GM23338 (cell line): Measurements from ENCODE around the gene GRID1. TPM values are rescaled to one million over a fixed set of nuclear protein-coding genes. Genes with fewer than 3 reads are reported as not detected.

Experiments
- ATAC-seq: fragments of 200-7000 bp; cut with Tn5 transposase; 3 replicates; pipeline ENCODE4 v1.9.1; 2020
- DNase-seq: peaks from one replicate; pipeline ENCODE4 v3.0.0-alpha.2; 2015; ENCODE audit warnings: low spot score
- H2AFZ ChIP-seq: fragments of 200-600 bp; sonication (generic); 2 replicates; pipeline ENCODE4 v1.8.0; 2016; ENCODE audit warnings: antibody characterized with exemption, mild to moderate bottlenecking, moderate library complexity
- H3F3A ChIP-seq: fragments of 200-600 bp; sonication (generic); replicated peaks from 2 replicates; pipeline ENCODE4 v1.8.0; 2017; ENCODE audit warnings: antibody characterized with exemption, mixed run types, low read depth
- H3K27ac ChIP-seq: fragments of 200-600 bp; sonication (generic); 2 replicates; pipeline ENCODE4 v1.6.1; 2016; ENCODE audit warnings: low read depth
- H3K27me3 ChIP-seq: fragments of 200-600 bp; sonication (generic); 2 replicates; pipeline ENCODE4 v1.8.0; 2016; ENCODE audit warnings: mild to moderate bottlenecking, mixed run types, moderate library complexity; ENCODE audit not compliant: insufficient read depth
- H3K36me3 ChIP-seq: fragments of 200-600 bp; sonication (generic); 2 replicates; pipeline ENCODE4 v1.8.0; 2016; ENCODE audit warnings: mild to moderate bottlenecking; ENCODE audit not compliant: insufficient read depth
- H3K4me1 ChIP-seq: fragments of 200-600 bp; sonication (generic); 2 replicates; pipeline ENCODE4 v1.8.0; 2016; ENCODE audit warnings: mild to moderate bottlenecking, moderate library complexity; ENCODE audit not compliant: insufficient read depth
- H3K4me2 ChIP-seq: fragments of 200-600 bp; sonication (generic); 2 replicates; pipeline ENCODE4 v1.7.1; 2017; ENCODE audit warnings: mixed run types
- H3K4me3 ChIP-seq: fragments of 200-600 bp; sonication (generic); 2 replicates; pipeline ENCODE4 v1.6.1; 2016; ENCODE audit warnings: mixed run types
- H3K79me2 ChIP-seq: fragments of 200-600 bp; sonication (generic); replicated peaks from 2 replicates; pipeline ENCODE4 v1.8.0; 2017; ENCODE audit warnings: mild to moderate bottlenecking; ENCODE audit not compliant: insufficient read depth
- H3K9me2 ChIP-seq: fragments of 200-600 bp; sonication (generic); 2 replicates; pipeline ENCODE4 v1.8.0; 2017; ENCODE audit not compliant: insufficient read depth
- H4K20me1 ChIP-seq: fragments of 200-600 bp; sonication (generic); replicated peaks from 2 replicates; pipeline ENCODE4 v1.8.0; 2017; ENCODE audit warnings: mild to moderate bottlenecking; ENCODE audit not compliant: insufficient read depth
- H3K27ac Mint-ChIP-seq: 2 replicates; pipeline ENCODE4 v1.8.0; 2020; ENCODE audit warnings: inconsistent platforms, mild to moderate bottlenecking, moderate library complexity, mixed read lengths
- H3K27me3 Mint-ChIP-seq: 3 replicates; pipeline ENCODE4 v1.8.0; 2022; ENCODE audit warnings: low read depth, mild to moderate bottlenecking, moderate library complexity, mixed read lengths, inconsistent platforms; ENCODE audit not compliant: insufficient read depth, poor library complexity
- H3K36me3 Mint-ChIP-seq: 3 replicates; pipeline ENCODE4 v1.8.0; 2021; ENCODE audit warnings: low read depth, mild to moderate bottlenecking, inconsistent platforms, moderate library complexity, mixed read lengths
- H3K4me1 Mint-ChIP-seq: 3 replicates; pipeline ENCODE4 v1.8.0; 2020; ENCODE audit warnings: mild to moderate bottlenecking, inconsistent platforms, mixed read lengths
- H3K4me3 Mint-ChIP-seq: 3 replicates; pipeline ENCODE4 v1.8.0; 2021; ENCODE audit warnings: moderate library complexity, mild to moderate bottlenecking, inconsistent platforms, mixed read lengths
- H3K9me3 Mint-ChIP-seq: 3 replicates; pipeline ENCODE4 v1.8.0; 2020; ENCODE audit warnings: moderate library complexity, mild to moderate bottlenecking, inconsistent platforms, mixed read lengths
- CREB1 ChIP-seq: fragments of 250-450 bp; sonication (Bioruptor Pico); IDR thresholded peaks from 2 replicates; pipeline ENCODE4 v1.5.0; 2020; ENCODE audit warnings: low read depth, mild to moderate bottlenecking, moderate library complexity
- ETS1 ChIP-seq: IDR thresholded peaks from 2 replicates; pipeline ENCODE4 v1.6.1; 2016; ENCODE audit warnings: antibody characterized with exemption
- EZH2 ChIP-seq: fragments of 200-600 bp; sonication (generic); IDR thresholded peaks from one replicate; pipeline ENCODE4 v1.8.0; 2017; ENCODE audit warnings: antibody characterized with exemption, mild to moderate bottlenecking, low read depth; ENCODE audit not compliant: unreplicated experiment
- EZH2phosphoT487 ChIP-seq: fragments of 200-600 bp; sonication (generic); IDR thresholded peaks from one replicate; pipeline ENCODE4 v1.8.1; 2018; ENCODE audit warnings: antibody characterized with exemption; ENCODE audit not compliant: unreplicated experiment
- JUNB ChIP-seq: IDR thresholded peaks from one replicate; pipeline ENCODE4 v1.6.1; 2016; ENCODE audit warnings: antibody characterized with exemption; ENCODE audit not compliant: unreplicated experiment
- NANOG ChIP-seq: IDR thresholded peaks from 2 replicates; pipeline ENCODE4 v1.6.1; 2016; ENCODE audit warnings: antibody characterized with exemption, borderline replicate concordance
- POLR2AphosphoS5 ChIP-seq: IDR thresholded peaks from 2 replicates; pipeline ENCODE4 v1.6.1; 2016; ENCODE audit warnings: antibody characterized with exemption, low read depth
- REST ChIP-seq: IDR thresholded peaks from one replicate; pipeline ENCODE4 v1.6.1; 2018; ENCODE audit warnings: antibody characterized with exemption; ENCODE audit not compliant: unreplicated experiment
- STAT1 ChIP-seq: IDR thresholded peaks from one replicate; pipeline ENCODE4 v1.6.1; 2016; ENCODE audit warnings: antibody characterized with exemption; ENCODE audit not compliant: unreplicated experiment
- ZNF114 ChIP-seq: fragments of 250-450 bp; sonication (Bioruptor Pico); IDR thresholded peaks from 2 replicates; pipeline ENCODE4 v1.5.0; 2020; ENCODE audit warnings: mild to moderate bottlenecking, moderate library complexity
- ZNF331 ChIP-seq: fragments of 250-450 bp; sonication (Bioruptor Pico); IDR thresholded peaks from 2 replicates; pipeline ENCODE4 v1.5.0; 2020; ENCODE audit warnings: low read depth, mild to moderate bottlenecking, moderate library complexity
- polyA plus RNA-seq: library from polyadenylated mRNA; unstranded; fragments of >200 nt; fragmentation: Nextera tagmentation; extraction: Ambion mirVana; gene quantifications from 2 replicates; pipeline ENCODE4 v1.2.1, GENCODE V29; 2016
- total RNA-seq: library from RNA; depleted of rRNA; stranded (reverse); fragments of >200 nt; shearing (Covaris generic); gene quantifications from 2 replicates; pipeline ENCODE4 v1.2.3, GENCODE V29; 2014

GRID1 gene
- total and polyA plus RNA-seq, 2 experiments from 2014 or later, result 0.14 to 0.15 TPM

GRCh38 chr10:86313621-86314041, 53.0 kb downstream of the GRID1 start:
- no peak overlapping the region for H3K4me3 ChIP-seq
- no peaks in the 10 kb centered on the region for H3K9me2 ChIP-seq
- H3K4me3 Mint-ChIP-seq, result no peak overlapping the region
- H2AFZ ChIP-seq, result no peak overlapping the region; the same call in 1 of the 2 replicates
- no peak for DNase-seq
- H3K36me3 ChIP-seq, result no peaks in the 10 kb centered on the region
- H3K36me3 Mint-ChIP-seq, result no peaks in the 10 kb centered on the region
- no peaks in the 10 kb centered on the region for H3K27me3 ChIP-seq
- H3K79me2 ChIP-seq, result no peaks in the 10 kb centered on the region
- H3K9me3 Mint-ChIP-seq, result no peaks in the 10 kb centered on the region
- peaks cover 11% of the 10 kb centered on the region for H3K4me1 Mint-ChIP-seq
- H3F3A ChIP-seq, result no peaks in the 10 kb centered on the region
- no peak overlapping the region for H3K27ac Mint-ChIP-seq
- no peak overlapping the region for H3K27ac ChIP-seq
- no peaks in the 10 kb centered on the region for H4K20me1 ChIP-seq
- TF ChIP-seq ETS1 (no peak), ZNF114 (CRISPR knock-in tag) (no peak), NANOG (no peak), JUNB (no peak), POLR2AphosphoS5 (no peak), CREB1 (no peak), EZH2phosphoT487 (no peak), ZNF331 (CRISPR knock-in tag) (no peak), REST (no peak), EZH2 (no peak), STAT1 (no peak)
- H3K27me3 Mint-ChIP-seq, result peaks cover 4% of the 10 kb centered on the region
- H3K4me1 ChIP-seq, result no peaks in the 10 kb centered on the region
- peak; percentile 33; the same call in 2 of the 3 replicates for ATAC-seq
- no peak overlapping the region for H3K4me2 ChIP-seq

GRCh38 chr10:86312701-86313270, 53.8 kb downstream of the GRID1 start:
- peak overlapping the region; percentile 74 for H2AFZ ChIP-seq
- H3K27ac ChIP-seq, result no peak overlapping the region
- peak; percentile 27 for DNase-seq
- no peak overlapping the region for H3K4me3 ChIP-seq
- H3K4me1 ChIP-seq, result no peaks in the 10 kb centered on the region
- no peak overlapping the region for H3K4me2 ChIP-seq
- no peaks in the 10 kb centered on the region for H3K9me2 ChIP-seq
- H3K36me3 Mint-ChIP-seq, result no peaks in the 10 kb centered on the region
- no peaks in the 10 kb centered on the region for H3K79me2 ChIP-seq
- no peak overlapping the region for H3K27ac Mint-ChIP-seq
- no peaks in the 10 kb centered on the region for H3K36me3 ChIP-seq
- TF ChIP-seq REST (no peak), NANOG (no peak), ZNF114 (CRISPR knock-in tag) (no peak), EZH2phosphoT487 (no peak), STAT1 (no peak), ZNF331 (CRISPR knock-in tag) (no peak), ETS1 (no peak), JUNB (no peak)
- H3K4me1 Mint-ChIP-seq, result peaks cover 11% of the 10 kb centered on the region
- no peaks in the 10 kb centered on the region for H4K20me1 ChIP-seq
- no peaks in the 10 kb centered on the region for H3K27me3 ChIP-seq
- no peak overlapping the region for H3K4me3 Mint-ChIP-seq
- H3K9me3 Mint-ChIP-seq, result no peaks in the 10 kb centered on the region
- peak; percentile 99 for ATAC-seq
- H3F3A ChIP-seq, result no peaks in the 10 kb centered on the region
- peaks cover 6% of the 10 kb centered on the region for H3K27me3 Mint-ChIP-seq
